OCI-LY1 (cell line): ENCODE results near the gene BSG.

Source experiments
- H2AFZ ChIP-seq: fragments of 200-600 bp; sonication (generic), shearing (Covaris generic); 2 replicates; pipeline ENCODE4 v1.6.0; 2014; ENCODE audit warnings: antibody characterized with exemption, mild to moderate bottlenecking, low read length
- H3F3A ChIP-seq: fragments of 200-600 bp; sonication (generic), shearing (Covaris generic); 2 replicates; pipeline ENCODE4 v1.6.0; 2014; ENCODE audit warnings: mild to moderate bottlenecking, antibody characterized with exemption, low read length, moderate library complexity; ENCODE audit not compliant: insufficient read depth
- H3K27ac ChIP-seq: fragments of 200-600 bp; sonication (generic); 2 replicates; pipeline ENCODE4 v1.5.1; 2014; ENCODE audit warnings: low read length, mixed run types, mild to moderate bottlenecking, low read depth; ENCODE audit not compliant: poor library complexity, severe bottlenecking
- H3K27me3 ChIP-seq: fragments of 200-600 bp; sonication (generic); 2 replicates; pipeline ENCODE4 v1.6.0; 2014; ENCODE audit warnings: antibody characterized with exemption, mild to moderate bottlenecking, low read length, moderate library complexity; ENCODE audit not compliant: insufficient read depth
- H3K36me3 ChIP-seq: fragments of 200-600 bp; sonication (generic); 2 replicates; pipeline ENCODE4 v1.6.1; 2014; ENCODE audit warnings: mild to moderate bottlenecking, antibody characterized with exemption, low read length, moderate library complexity, mixed read lengths; ENCODE audit not compliant: insufficient read depth
- H3K4me1 ChIP-seq: fragments of 200-600 bp; sonication (generic); 2 replicates; pipeline ENCODE4 v1.5.1; 2014; ENCODE audit warnings: mild to moderate bottlenecking, low read length, moderate library complexity; ENCODE audit not compliant: insufficient read depth, severe bottlenecking
- H3K4me2 ChIP-seq: fragments of 200-600 bp; sonication (generic), shearing (Covaris generic); 2 replicates; pipeline ENCODE4 v1.6.1; 2014; ENCODE audit warnings: low read length
- H3K4me3 ChIP-seq: fragments of 200-600 bp; sonication (generic); 2 replicates; pipeline ENCODE4 v1.5.1; 2014; ENCODE audit warnings: low read length, low read depth, mild to moderate bottlenecking, mixed read lengths; ENCODE audit not compliant: poor library complexity, severe bottlenecking
- H3K79me2 ChIP-seq: fragments of 200-600 bp; shearing (Covaris generic); 2 replicates; pipeline ENCODE4 v1.6.1; 2016; ENCODE audit warnings: mixed run types, low read length, mixed read lengths; ENCODE audit not compliant: insufficient read depth
- H3K9ac ChIP-seq: fragments of 200-600 bp; sonication (generic), shearing (Covaris generic); 2 replicates; pipeline ENCODE4 v1.6.1; 2014; ENCODE audit warnings: mild to moderate bottlenecking, low read length, mixed read lengths
- H3K9me2 ChIP-seq: fragments of 200-600 bp; sonication (generic), shearing (Covaris generic); 2 replicates; pipeline ENCODE4 v1.6.1; 2014; ENCODE audit warnings: low read depth, mild to moderate bottlenecking, low read length, mixed read lengths
- H3K9me3 ChIP-seq: fragments of 200-600 bp; shearing (Covaris generic); 2 replicates; pipeline ENCODE4 v1.6.1; 2014; ENCODE audit warnings: low read length, mixed read lengths
- H4K20me1 ChIP-seq: fragments of 200-600 bp; sonication (generic), shearing (Covaris generic); 2 replicates; pipeline ENCODE4 v1.6.0; 2016; ENCODE audit warnings: mild to moderate bottlenecking, low read length; ENCODE audit not compliant: insufficient read depth
- CTCF ChIP-seq: fragments of 200-600 bp; sonication (generic), shearing (Covaris generic); IDR thresholded peaks from 2 replicates; pipeline ENCODE4 v1.5.1; 2017; ENCODE audit warnings: mild to moderate bottlenecking, antibody characterized with exemption, low read length, moderate library complexity, mixed read lengths
- EZH2 ChIP-seq: fragments of 200-600 bp; sonication (generic), shearing (Covaris generic); IDR thresholded peaks from 2 replicates; pipeline ENCODE4 v1.8.0; 2017; ENCODE audit warnings: borderline replicate concordance, mixed run types, mild to moderate bottlenecking, antibody characterized with exemption, low read length, moderate library complexity, mixed read lengths

The BSG gene

GRCh38 chr19:571566-571974 is 826 bp upstream of the BSG start:
- TF ChIP-seq CTCF, result no peak
- TF ChIP-seq EZH2, result no peak
- Histone ChIP-seq H3K36me3 (no peaks in the 10 kb centered on the region; the same call in 1 of the 2 replicates), H3F3A (peaks cover 7% of the 10 kb centered on the region; the same call in 1 of the 2 replicates), H3K4me3 (peak overlapping the region; percentile 79), H2AFZ (no peak overlapping the region), H3K9me2 (no peaks in the 10 kb centered on the region), H3K9ac (peak overlapping the region; percentile 94), H3K79me2 (peaks cover 32% of the 10 kb centered on the region), H3K9me3 (no peaks in the 10 kb centered on the region), H3K4me2 (peak overlapping the region; percentile 94), H3K27ac (peak overlapping the region; percentile 100), H3K27me3 (no peaks in the 10 kb centered on the region), H3K4me1 (peaks cover 32% of the 10 kb centered on the region), H4K20me1 (no peaks in the 10 kb centered on the region)

- peaks cover 32% of the 10 kb centered on the region for H3K4me1 ChIP-seq
- H3K9me3 ChIP-seq, result no peaks in the 10 kb centered on the region
- H3K9ac ChIP-seq, result peak overlapping the region; percentile 96
- peaks cover 39% of the 10 kb centered on the region for H3K79me2 ChIP-seq
- H4K20me1 ChIP-seq, result no peaks in the 10 kb centered on the region
- H3F3A ChIP-seq, result peaks cover 7% of the 10 kb centered on the region; the same call in 1 of the 2 replicates
- H3K27ac ChIP-seq, result peak overlapping the region; percentile 49
- H3K36me3 ChIP-seq, result peaks cover 5% of the 10 kb centered on the region; the same call in 1 of the 2 replicates
- H2AFZ ChIP-seq, result no peak overlapping the region
- TF ChIP-seq EZH2 (no peak), CTCF (no peak)
- peak overlapping the region; percentile 67 for H3K4me2 ChIP-seq
- no peaks in the 10 kb centered on the region for H3K27me3 ChIP-seq
- no peaks in the 10 kb centered on the region for H3K9me2 ChIP-seq
- H3K4me3 ChIP-seq, result peak overlapping the region; percentile 94
These were observed 535 bp downstream of the BSG start for GRCh38 chr19:572743-573518.

GRCh38 chr19:573519-573825 is 1.1 kb downstream of the BSG start:
- Histone ChIP-seq H3K79me2 (peaks cover 39% of the 10 kb centered on the region), H3K4me3 (peak overlapping the region; percentile 94), H4K20me1 (no peaks in the 10 kb centered on the region), H2AFZ (no peak overlapping the region), H3K9ac (peak overlapping the region; percentile 96), H3K9me2 (no peaks in the 10 kb centered on the region), H3K27ac (peak overlapping the region; percentile 49), H3F3A (peaks cover 7% of the 10 kb centered on the region; the same call in 1 of the 2 replicates), H3K27me3 (no peaks in the 10 kb centered on the region), H3K4me2 (peak overlapping the region; percentile 67), H3K36me3 (peaks cover 5% of the 10 kb centered on the region; the same call in 1 of the 2 replicates), H3K4me1 (peaks cover 32% of the 10 kb centered on the region), H3K9me3 (no peaks in the 10 kb centered on the region)
- TF ChIP-seq CTCF (no peak), EZH2 (no peak)
